HG02840 (cell line): Measurements from ENCODE around the gene FGD2.
"Not testable (repeated sequence)": the region's sequence is repeated elsewhere in the genome, so short reads cannot be mapped to it uniquely, and the experiment has no call there.

Experiments used
- ATAC-seq: cut with Tn5 transposase; IDR thresholded peaks from one replicate; pipeline ENCODE4 v1.9.1; 2021; ENCODE audit warnings: mild to moderate bottlenecking, moderate library complexity, moderate number of reproducible peaks; ENCODE audit not compliant: unreplicated experiment, low FRiP score

The FGD2 gene

DNA sequence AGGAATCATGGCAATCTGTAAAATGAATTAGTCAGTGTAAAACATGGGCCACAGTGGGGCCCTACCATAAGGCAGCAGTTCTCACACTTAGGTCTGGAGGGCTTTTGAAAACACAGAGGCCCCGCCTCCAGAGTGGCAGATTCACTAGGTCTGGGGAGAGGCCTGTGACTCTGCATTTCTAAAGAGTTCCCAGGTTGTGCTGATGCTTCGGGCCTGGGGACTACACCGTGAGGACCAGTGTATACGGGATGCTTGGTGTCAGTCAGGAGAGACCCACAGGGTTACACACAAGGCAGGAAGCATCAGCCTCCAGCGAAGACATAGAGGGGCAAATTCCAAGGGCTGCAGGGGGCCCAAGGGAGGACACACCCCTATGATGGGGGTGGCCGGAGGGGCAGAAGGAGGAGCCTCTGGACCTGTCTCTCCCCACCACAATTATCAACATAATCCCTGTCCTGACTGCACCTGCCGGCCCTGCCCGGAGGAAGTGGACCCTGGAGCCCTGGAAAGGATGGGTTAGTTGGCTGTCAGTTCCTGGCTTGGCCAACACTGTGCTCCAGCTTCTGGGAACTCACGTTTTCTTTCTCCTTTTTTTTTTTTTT is 46.7 kb downstream of the FGD2 start:
- no peak for ATAC-seq

- no peak for ATAC-seq
These were observed 48.2 kb downstream of the FGD2 start for GRCh38 chr6:37053683-37054082.

- no peak for ATAC-seq
These were observed 48.7 kb downstream of the FGD2 start for GRCh38 chr6:37054171-37054570.

DNA sequence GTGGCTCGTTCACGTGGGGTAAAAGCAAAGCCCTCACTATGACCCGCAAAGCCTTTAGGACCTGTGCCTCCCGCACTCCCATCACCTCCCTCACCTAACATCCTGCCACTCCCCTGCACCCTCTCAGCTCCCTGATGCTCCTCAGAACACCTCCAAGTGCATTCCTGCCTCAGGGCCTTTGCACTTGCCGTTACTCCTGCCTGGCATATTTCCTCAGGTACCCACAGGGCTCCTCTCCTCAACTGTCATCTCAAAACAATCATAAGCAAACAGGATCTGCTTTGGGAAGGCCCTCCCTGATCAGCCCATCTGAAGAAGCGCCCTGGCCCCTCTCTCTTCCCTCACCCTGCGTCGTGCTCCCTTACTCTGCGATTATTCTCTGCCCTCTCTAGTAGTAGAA is 49.1 kb downstream of the FGD2 start:
- no peak for ATAC-seq

- ATAC-seq, result no peak
These were observed 50.6 kb downstream of the FGD2 start for GRCh38 chr6:37056112-37056403.

DNA sequence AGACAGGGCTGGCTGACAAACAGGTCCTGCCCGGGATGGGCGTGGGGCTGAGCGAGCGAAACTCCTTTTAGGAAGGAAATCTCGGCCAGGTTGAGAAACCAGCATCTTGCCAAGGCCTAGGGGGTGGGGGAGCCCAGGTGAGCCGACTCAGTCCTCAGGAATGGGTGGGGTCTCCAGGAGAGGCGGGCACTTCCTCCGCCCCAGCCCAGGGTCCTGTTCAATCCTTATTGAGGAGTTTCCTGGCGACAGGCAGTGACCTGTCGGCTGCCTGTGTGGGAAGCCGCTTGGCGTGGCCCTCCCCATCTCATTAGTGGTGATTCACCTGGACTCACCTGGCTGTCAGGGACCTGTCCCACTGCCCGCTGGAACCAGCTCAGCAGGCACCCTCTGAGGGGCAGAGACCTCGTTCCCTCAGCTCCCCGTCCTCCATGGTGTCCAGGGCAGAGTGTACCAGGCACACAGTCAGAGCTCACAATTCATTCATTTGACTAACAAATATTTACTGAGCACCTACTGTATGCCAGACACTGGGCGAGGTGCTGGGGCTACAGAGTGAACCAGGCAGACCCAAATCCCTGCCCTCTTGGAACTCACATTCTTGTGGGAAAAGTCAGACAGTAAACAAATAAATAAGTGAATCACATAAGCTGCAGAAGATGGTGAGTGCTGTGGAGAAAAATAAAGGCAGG is 51.1 kb downstream of the FGD2 start:
- no peak for ATAC-seq

DNA sequence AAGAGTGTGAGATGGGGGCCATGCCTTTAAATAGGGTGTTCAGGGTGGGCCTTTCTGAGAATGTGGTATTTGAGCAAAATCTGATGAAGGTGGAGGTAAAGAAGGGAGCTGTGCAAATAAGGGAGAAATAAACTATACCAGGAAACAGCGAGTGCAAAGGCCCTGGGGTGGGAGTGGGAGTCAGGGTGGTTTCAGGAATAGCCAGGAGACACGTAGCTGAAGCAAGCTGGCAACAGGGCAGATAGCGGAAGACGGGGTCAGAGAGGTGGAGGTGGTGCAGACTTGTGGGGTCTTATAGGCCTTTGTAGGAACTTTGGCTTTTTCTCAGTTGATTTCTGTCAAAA is 51.6 kb downstream of the FGD2 start:
- no peak for ATAC-seq

- ATAC-seq, result no peak
These were observed 52.2 kb downstream of the FGD2 start for GRCh38 chr6:37057678-37058077.

- no peak for ATAC-seq
These were observed 52.7 kb downstream of the FGD2 start for GRCh38 chr6:37058084-37058586.

- not testable (repeated sequence) for ATAC-seq
These were observed 53.5 kb downstream of the FGD2 start for GRCh38 chr6:37058984-37059343.

GRCh38 chr6:37059344-37060194 is 54.1 kb downstream of the FGD2 start:
- ATAC-seq, result no peak

- ATAC-seq, result no peak
These were observed 54.7 kb downstream of the FGD2 start for GRCh38 chr6:37060195-37060559.

- ATAC-seq, result no peak
These were observed 55.8 kb downstream of the FGD2 start for GRCh38 chr6:37061157-37061804.

GRCh38 chr6:37062424-37062823 is 57.0 kb downstream of the FGD2 start:
- no peak for ATAC-seq

DNA sequence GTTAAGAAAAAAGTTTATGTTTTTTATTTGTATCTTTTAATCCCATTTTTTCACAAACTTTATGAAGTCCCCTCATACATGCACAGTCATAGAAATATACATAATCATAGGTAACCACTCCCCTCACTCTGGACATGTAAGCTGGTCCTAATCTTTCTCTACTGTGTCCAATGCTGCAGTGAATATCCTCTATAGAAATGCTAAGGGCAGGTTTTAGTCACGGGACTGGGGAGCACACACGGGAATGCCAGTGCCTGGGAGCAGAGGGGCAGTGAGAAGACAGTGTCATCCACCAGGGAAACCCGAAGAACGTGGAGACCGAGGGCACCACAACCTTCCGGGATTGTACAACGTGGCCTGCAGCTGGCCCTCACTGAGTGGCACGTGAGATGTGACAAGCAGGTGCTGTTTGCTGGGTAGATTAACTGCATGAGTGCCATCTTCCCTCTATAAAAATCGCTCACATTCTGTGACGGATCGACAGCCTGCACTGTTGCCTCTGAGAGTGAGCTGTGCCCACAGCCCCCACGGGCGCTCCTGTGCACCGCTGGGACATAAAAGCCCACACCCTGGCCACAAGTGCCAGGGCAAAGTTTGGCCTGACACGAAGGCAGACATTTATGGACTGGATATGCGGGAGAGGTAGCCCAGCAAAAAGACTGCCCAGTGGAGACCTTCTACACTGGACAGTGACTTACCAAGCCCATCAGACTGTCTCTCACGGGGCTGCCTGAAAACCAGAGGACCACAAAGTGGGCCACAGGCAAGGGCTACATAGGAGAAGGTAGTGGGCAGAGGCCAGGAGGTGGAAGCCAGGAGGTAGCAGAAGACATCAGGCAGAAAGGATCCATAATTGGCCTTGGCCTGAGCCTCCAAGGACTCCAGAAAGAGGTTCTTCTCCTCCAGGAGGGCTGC is 63.2 kb downstream of the FGD2 start:
- no peak for ATAC-seq

DNA sequence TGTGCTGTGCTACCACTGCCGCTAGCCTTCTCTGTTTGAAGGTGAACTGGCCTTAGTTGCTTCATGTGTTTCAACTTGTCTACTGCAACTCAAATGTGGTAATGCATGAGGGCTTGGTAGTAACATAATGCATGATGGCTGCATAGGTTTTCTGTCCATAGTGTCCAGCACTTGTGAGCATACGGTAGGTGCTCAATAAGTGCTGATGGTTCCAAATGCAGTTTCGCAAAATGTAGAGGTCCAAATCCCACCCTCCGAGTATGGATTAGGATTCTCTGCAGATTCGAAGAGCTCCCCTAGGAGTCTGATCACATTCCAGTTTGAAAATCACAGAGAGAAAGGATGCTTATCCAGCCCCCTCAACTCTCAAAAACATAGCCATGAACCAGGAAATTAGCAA is 64.2 kb downstream of the FGD2 start:
- no peak for ATAC-seq

GRCh38 chr6:37072526-37072925 is 67.1 kb downstream of the FGD2 start:
- ATAC-seq, result no peak

GRCh38 chr6:37074053-37074827 is 68.8 kb downstream of the FGD2 start:
- no peak for ATAC-seq

- no peak for ATAC-seq
These were observed 71.9 kb downstream of the FGD2 start for GRCh38 chr6:37077191-37077904.
